Nephron (organoid): ENCODE measurements around the gene GZMH.
"Not testable (repeated sequence)": the region's sequence is repeated elsewhere in the genome, so short reads cannot be mapped to it uniquely, and the experiment has no call there.

ENCODE experiments used
- H3K27ac Mint-ChIP-seq, 3 experiments: 2 replicates each; pipeline ENCODE4 v1.8.0; 2020; ENCODE audit warnings: mixed read lengths in 3 of 3, mild to moderate bottlenecking in 2 of 3, moderate library complexity in 1 of 3
- H3K27me3 Mint-ChIP-seq: 2 replicates; pipeline ENCODE4 v1.8.0; 2021; ENCODE audit warnings: low read depth, mild to moderate bottlenecking, moderate library complexity, mixed read lengths
- H3K36me3 Mint-ChIP-seq: 2 replicates; pipeline ENCODE4 v1.8.0; 2020; ENCODE audit warnings: low read depth, mixed read lengths
- H3K4me1 Mint-ChIP-seq: 2 replicates; pipeline ENCODE4 v1.8.0; 2020; ENCODE audit warnings: mixed read lengths
- H3K4me3 Mint-ChIP-seq, 3 experiments: 2 replicates each; pipeline ENCODE4 v1.8.0; 2020; ENCODE audit warnings: mild to moderate bottlenecking in 3 of 3, mixed read lengths in 3 of 3, moderate library complexity in 2 of 3
- H3K9me3 Mint-ChIP-seq: 2 replicates; pipeline ENCODE4 v1.8.0; 2020; ENCODE audit warnings: mixed read lengths
- TF ChIP-seq, protein P1 (sequence below), 3 experiments: fragments of 200-600 bp; sonication (generic); IDR thresholded peaks; one replicate each; pipeline ENCODE4 v1.5.0; 2021; ENCODE audit warnings: antibody characterized with exemption in 3 of 3; ENCODE audit not compliant: unreplicated experiment in 3 of 3

The GZMH gene

DNA sequence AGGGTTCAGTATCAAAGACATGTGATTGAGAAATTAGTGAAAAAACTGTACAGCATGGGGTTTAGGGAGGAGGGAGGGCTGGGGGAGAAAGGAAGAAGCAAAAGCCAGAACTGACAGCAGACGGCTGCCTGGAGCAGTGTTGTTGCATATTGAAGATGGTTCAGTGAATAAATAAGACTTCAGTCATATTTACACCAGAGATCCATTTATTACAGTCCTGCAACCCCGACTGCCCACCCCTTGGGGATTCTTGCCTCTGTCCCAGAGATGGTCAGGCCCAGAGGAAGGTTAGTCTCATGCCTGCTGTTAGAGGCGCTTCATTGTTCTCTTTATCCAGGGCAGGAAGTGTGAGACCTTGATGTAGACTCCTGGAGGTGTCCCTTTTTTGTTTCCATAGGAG, 3.2 kb downstream of the GZMH start:
- H3K4me1 Mint-ChIP-seq = no peaks in the 10 kb centered on the region
- TF ChIP-seq, protein P1, sequence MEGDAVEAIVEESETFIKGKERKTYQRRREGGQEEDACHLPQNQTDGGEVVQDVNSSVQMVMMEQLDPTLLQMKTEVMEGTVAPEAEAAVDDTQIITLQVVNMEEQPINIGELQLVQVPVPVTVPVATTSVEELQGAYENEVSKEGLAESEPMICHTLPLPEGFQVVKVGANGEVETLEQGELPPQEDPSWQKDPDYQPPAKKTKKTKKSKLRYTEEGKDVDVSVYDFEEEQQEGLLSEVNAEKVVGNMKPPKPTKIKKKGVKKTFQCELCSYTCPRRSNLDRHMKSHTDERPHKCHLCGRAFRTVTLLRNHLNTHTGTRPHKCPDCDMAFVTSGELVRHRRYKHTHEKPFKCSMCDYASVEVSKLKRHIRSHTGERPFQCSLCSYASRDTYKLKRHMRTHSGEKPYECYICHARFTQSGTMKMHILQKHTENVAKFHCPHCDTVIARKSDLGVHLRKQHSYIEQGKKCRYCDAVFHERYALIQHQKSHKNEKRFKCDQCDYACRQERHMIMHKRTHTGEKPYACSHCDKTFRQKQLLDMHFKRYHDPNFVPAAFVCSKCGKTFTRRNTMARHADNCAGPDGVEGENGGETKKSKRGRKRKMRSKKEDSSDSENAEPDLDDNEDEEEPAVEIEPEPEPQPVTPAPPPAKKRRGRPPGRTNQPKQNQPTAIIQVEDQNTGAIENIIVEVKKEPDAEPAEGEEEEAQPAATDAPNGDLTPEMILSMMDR (IDR thresholded peaks at IDR 0.05; ENCODE audit: unreplicated experiment in 3 of 3) = no peak
- H3K4me3 Mint-ChIP-seq = no peak overlapping the region
- H3K36me3 Mint-ChIP-seq = no peaks in the 10 kb centered on the region
- H3K9me3 Mint-ChIP-seq = no peaks in the 10 kb centered on the region
- H3K27ac Mint-ChIP-seq = no peak overlapping the region
- no peaks in the 10 kb centered on the region for H3K27me3 Mint-ChIP-seq

DNA sequence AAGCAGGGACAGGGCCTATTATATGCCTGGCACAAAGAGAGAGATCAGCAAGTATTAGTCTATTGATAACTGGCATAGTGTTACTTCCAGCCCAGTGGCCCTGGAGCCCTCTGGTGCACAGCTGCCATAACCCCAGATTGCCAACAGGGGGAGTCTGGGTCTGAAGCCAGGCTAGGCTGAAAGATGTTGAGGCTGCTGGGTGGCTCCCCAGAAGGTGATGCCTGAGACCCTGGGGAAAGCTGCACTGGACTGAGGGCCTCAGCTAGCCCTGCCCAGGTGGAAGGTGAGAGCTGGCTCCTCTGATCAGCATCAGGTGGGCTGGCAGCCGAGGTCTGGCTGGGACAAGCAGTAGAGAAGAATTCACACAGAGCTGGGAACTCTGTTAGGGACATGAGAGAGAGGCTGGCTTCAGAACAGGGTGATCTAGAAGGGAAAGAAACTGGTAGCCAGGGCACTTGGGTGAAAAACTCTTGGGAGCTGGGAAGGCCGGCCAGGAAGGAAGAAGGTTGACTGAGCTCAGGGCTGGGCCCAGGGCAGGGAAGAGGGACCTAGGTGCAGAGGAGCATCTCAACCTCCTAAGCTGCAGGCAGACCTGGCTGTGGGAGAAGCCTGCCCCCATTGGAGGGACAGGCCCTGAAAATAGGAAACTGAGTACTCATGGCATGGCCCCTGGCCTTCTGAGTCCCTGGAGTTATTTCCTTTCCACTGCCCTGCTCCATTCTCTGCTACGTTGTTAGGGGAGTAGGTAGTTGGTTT, 3.9 kb downstream of the GZMH start:
- Mint-ChIP-seq H3K9me3 (no peaks in the 10 kb centered on the region), H3K4me3 (no peak overlapping the region), H3K36me3 (no peaks in the 10 kb centered on the region), H3K27ac (no peak overlapping the region), H3K27me3 (no peaks in the 10 kb centered on the region), H3K4me1 (no peaks in the 10 kb centered on the region)
- TF ChIP-seq, protein P1 (IDR thresholded peaks at IDR 0.05; ENCODE audit: unreplicated experiment in 3 of 3) = peak; percentile 33 to 53 (median 46)

DNA sequence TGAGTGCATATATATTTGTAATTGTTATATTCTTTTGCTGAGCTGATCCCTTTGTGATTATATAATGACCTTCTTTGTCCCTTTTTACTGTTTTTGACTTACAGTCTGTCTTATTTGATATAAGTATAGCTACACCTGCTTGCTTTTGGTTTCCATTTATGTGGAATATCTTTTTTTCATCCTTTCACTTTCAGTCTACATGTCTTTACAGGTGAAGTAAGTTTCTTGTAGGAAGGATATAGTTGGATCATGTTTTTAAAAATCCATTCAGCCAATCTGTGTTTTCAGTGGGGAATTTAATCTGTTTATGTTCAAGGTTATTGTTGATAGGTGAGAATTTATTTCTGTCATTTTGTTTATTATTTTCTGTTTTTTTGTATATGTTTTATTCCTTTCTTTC, 12.1 kb downstream of the GZMH start:
- H3K4me1 Mint-ChIP-seq = no peaks in the 10 kb centered on the region
- peaks cover 37% of the 10 kb centered on the region for H3K9me3 Mint-ChIP-seq

DNA sequence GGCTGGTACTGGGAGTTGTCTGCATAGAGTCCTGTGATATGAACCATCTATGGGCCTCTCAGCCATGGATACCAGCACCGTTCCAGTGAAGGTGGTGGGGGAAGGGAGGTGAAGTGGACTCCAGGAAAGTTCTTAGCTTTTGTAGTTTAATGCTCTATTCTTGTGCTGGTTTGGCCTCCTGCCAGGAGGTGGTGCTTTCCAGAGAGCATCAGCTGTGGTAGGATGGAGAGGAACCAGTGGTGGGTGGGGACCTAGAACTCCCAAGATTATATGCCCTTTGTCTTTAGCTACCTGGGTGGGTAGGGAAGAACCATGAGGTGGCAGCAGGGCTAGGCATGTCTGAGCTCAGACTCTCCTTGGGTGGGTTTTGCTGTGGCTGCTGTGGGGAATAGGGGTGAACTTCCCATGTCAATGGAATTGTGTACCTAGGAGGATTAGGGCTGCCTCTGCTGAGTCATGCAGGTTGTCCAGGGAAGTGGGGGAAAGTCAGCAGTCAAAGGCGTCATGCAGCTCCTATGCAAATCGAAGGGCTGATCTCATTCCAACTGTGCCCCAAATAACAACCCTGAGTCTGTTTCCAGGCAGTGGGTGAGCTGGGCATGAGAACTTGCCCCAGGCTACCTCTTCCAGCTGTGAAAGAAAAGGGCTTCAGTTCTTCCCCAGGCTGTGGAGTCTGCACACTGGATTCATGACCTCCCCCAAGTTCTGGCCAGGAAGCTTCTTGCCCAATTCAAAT, 14.2 kb downstream of the GZMH start:
- H3K9me3 Mint-ChIP-seq = peaks cover 40% of the 10 kb centered on the region
- no peaks in the 10 kb centered on the region for H3K36me3 Mint-ChIP-seq
- no peak overlapping the region for H3K4me3 Mint-ChIP-seq
- H3K4me1 Mint-ChIP-seq = no peaks in the 10 kb centered on the region
- no peaks in the 10 kb centered on the region for H3K27me3 Mint-ChIP-seq
- no peak overlapping the region for H3K27ac Mint-ChIP-seq
- TF ChIP-seq, protein P1 (IDR thresholded peaks at IDR 0.05; ENCODE audit: unreplicated experiment in 3 of 3) = no peak

More for the DNA sequence above, 12.1 kb downstream of the GZMH start:
- Mint-ChIP-seq H3K27me3 (no peaks in the 10 kb centered on the region), H3K27ac (no peak overlapping the region), H3K36me3 (no peaks in the 10 kb centered on the region), H3K4me3 (no peak overlapping the region)
- TF ChIP-seq, protein P1 (IDR thresholded peaks at IDR 0.05; ENCODE audit: unreplicated experiment in 3 of 3) = no peak

- H3K36me3 Mint-ChIP-seq, H3K27ac Mint-ChIP-seq, H3K4me1 Mint-ChIP-seq, H3K4me3 Mint-ChIP-seq, H3K27me3 Mint-ChIP-seq: not testable (repeated sequence)
- H3K9me3 Mint-ChIP-seq = peaks cover 35% of the 10 kb centered on the region
These were observed 18.5 kb downstream of the GZMH start for GRCh38 chr14:24591004-24591403.

GRCh38 chr14:24584402-24584801, 25.1 kb downstream of the GZMH start:
- H3K27ac Mint-ChIP-seq, H3K27me3 Mint-ChIP-seq, H3K36me3 Mint-ChIP-seq, H3K4me1 Mint-ChIP-seq, H3K4me3 Mint-ChIP-seq: not testable (repeated sequence)
- H3K9me3 Mint-ChIP-seq = peaks cover 24% of the 10 kb centered on the region

GRCh38 chr14:24578558-24578957, 30.9 kb downstream of the GZMH start:
- H3K27me3 Mint-ChIP-seq = no peaks in the 10 kb centered on the region
- TF ChIP-seq, protein P1 (IDR thresholded peaks at IDR 0.05; ENCODE audit: unreplicated experiment in 3 of 3) = no peak

More at GRCh38 chr14:24578558-24578957, 30.9 kb downstream of the GZMH start:
- no peaks in the 10 kb centered on the region for H3K4me1 Mint-ChIP-seq
- no peaks in the 10 kb centered on the region for H3K36me3 Mint-ChIP-seq
- H3K27ac Mint-ChIP-seq = no peak overlapping the region
- no peaks in the 10 kb centered on the region for H3K9me3 Mint-ChIP-seq
- H3K4me3 Mint-ChIP-seq = no peak overlapping the region
